ENCODE results near the gene CLIP1. TPM values are rescaled to one million over a fixed set of nuclear protein-coding genes. Genes with fewer than 3 reads are reported as not detected.

The CLIP1 gene
- total and polyA plus RNA-seq, 2 of the 13 experiments (the other 11 are each of a cell fraction or from before 2014, with no cell fraction given), result 28.9 to 43.7 TPM

- H3K79me2 ChIP-seq (ENCODE audit: insufficient read depth, low read length), result peaks cover 14% of the 10 kb centered on the region
- H3K9ac ChIP-seq (ENCODE audit: insufficient read depth, low read depth, low read length), result no peak overlapping the region
- ATAC-seq (no peak), DNase-seq (ENCODE audit: low spot score) (no peak), FAIRE-seq (no peak)
- no peak overlapping the region for H2AFZ ChIP-seq (ENCODE audit: low read length)
- no peaks in the 10 kb centered on the region for H3K9me3 ChIP-seq (ENCODE audit: low read length)
- in situ Hi-C loops (cut with HindIII; ENCODE audit: extremely low pct_ligation_motif_present, low pct_unique_long_range_greater_than_20kb) (no loop called here), intact Hi-C loops (cut with micrococcal nuclease; ENCODE audit: unreplicated experiment) (no loop called here)
- ChIA-PET POLR2A (no interaction called here), CTCF (ENCODE audit: low intra/inter-chr PET ratio, low total read pairs) (no interaction called here)
- H3K27me3 ChIP-seq (ENCODE audit: control insufficient read depth in 1 of 2, insufficient read depth in 2 of 2, low read length in 2 of 2), result no peaks in the 10 kb centered on the region
- H3K36me3 ChIP-seq (replicated peaks in 1 of 2; ENCODE audit: control insufficient read depth in 1 of 2, insufficient read depth in 2 of 2, low read length in 2 of 2), result no peaks in the 10 kb centered on the region
- no peak for TF ChIP-seq RELA (CRISPR knock-in tag; IDR thresholded peaks at IDR 0.05)
- TF ChIP-seq E2F2 (CRISPR knock-in tag; IDR thresholded peaks at IDR 0.05; ENCODE audit: borderline replicate concordance), result no peak
- no peak for TF ChIP-seq ZSCAN22 (CRISPR knock-in tag; IDR thresholded peaks at IDR 0.05)
- no peak for TF ChIP-seq ZNF34 (CRISPR knock-in tag; IDR thresholded peaks at IDR 0.05; ENCODE audit: borderline replicate concordance)
- TF ChIP-seq ZNF607 (CRISPR knock-in tag; IDR thresholded peaks at IDR 0.05; ENCODE audit: borderline replicate concordance), result no peak
- TF ChIP-seq NPAS2 (CRISPR knock-in tag; IDR thresholded peaks at IDR 0.05; ENCODE audit: borderline replicate concordance), result no peak
- TF ChIP-seq SNAPC5 (CRISPR knock-in tag; IDR thresholded peaks at IDR 0.05; ENCODE audit: borderline replicate concordance), result no peak
- TF ChIP-seq SP5 (CRISPR knock-in tag; IDR thresholded peaks at IDR 0.05; ENCODE audit: borderline replicate concordance, low read depth), result no peak
- TF ChIP-seq FOXM1 (CRISPR knock-in tag; IDR thresholded peaks at IDR 0.05), result no peak
- TF ChIP-seq ZNF501 (CRISPR knock-in tag; IDR thresholded peaks at IDR 0.05), result no peak
- H3K4me2 ChIP-seq (ENCODE audit: low read depth, low read length), result no peak overlapping the region
- H3K4me3 ChIP-seq (replicated peaks in 1 of 3; ENCODE audit: insufficient read depth in 1 of 3, low read depth in 2 of 3, low read length in 3 of 3), result no peak overlapping the region
- WGBS (ENCODE audit: low lambda C conversion rate), result 94% methylated on average over 6 of the region's 6 CpGs
- BruUV-seq (replicated peaks), result no TSS peak
- no peaks in the 10 kb centered on the region; the same call in 1 of the 2 replicates for H4K20me1 ChIP-seq (ENCODE audit: insufficient read depth, low read length)
- no peak overlapping the region for H3K27ac ChIP-seq (ENCODE audit: extremely low read length, insufficient read depth, low read length)
- H3K4me1 ChIP-seq (ENCODE audit: insufficient read depth, low read length), result no peaks in the 10 kb centered on the region
Measured at GRCh38 chr12:122387887-122388286, 34.6 kb downstream of the CLIP1 start.
